MG63 (cell line): ENCODE results near the gene ANKS1B. TPM values are rescaled to one million over a fixed set of nuclear protein-coding genes. Genes with fewer than 3 reads are reported as not detected.
"Not testable (repeated sequence)": the region's sequence is repeated elsewhere in the genome, so short reads cannot be mapped to it uniquely, and the experiment has no call there.

Experiments
- DNase-seq: peaks from one replicate; pipeline ENCODE4 v3.0.0-alpha.2; 2020
- H3K27me3 ChIP-seq: fragments of 250-450 bp; sonication (Bioruptor Pico); 2 replicates; pipeline ENCODE4 v1.5.1; 2020; ENCODE audit warnings: mild to moderate bottlenecking, moderate library complexity
- H3K36me3 ChIP-seq: fragments of 250-450 bp; sonication (Bioruptor Pico); 2 replicates; pipeline ENCODE4 v1.5.1; 2020; ENCODE audit warnings: mild to moderate bottlenecking, moderate library complexity
- H3K4me3 ChIP-seq: fragments of 250-450 bp; sonication (Bioruptor Pico); 2 replicates; pipeline ENCODE4 v1.5.1; 2020; ENCODE audit warnings: mild to moderate bottlenecking, moderate library complexity
- H3K9me3 ChIP-seq: fragments of 250-450 bp; sonication (Bioruptor Pico); 2 replicates; pipeline ENCODE4 v1.5.1; 2020; ENCODE audit warnings: mild to moderate bottlenecking, moderate library complexity
- total RNA-seq: library from RNA; depleted of rRNA; stranded (reverse); fragments of >200 nt; shearing (Covaris generic); gene quantifications from 2 replicates; pipeline ENCODE4 v1.2.3, GENCODE V29; 2014; ENCODE audit warnings: low replicate concordance; rRNA removed

The ANKS1B gene
- total RNA-seq, result 0.10 TPM in 1 of 2 replicates, not detected in the other

DNA sequence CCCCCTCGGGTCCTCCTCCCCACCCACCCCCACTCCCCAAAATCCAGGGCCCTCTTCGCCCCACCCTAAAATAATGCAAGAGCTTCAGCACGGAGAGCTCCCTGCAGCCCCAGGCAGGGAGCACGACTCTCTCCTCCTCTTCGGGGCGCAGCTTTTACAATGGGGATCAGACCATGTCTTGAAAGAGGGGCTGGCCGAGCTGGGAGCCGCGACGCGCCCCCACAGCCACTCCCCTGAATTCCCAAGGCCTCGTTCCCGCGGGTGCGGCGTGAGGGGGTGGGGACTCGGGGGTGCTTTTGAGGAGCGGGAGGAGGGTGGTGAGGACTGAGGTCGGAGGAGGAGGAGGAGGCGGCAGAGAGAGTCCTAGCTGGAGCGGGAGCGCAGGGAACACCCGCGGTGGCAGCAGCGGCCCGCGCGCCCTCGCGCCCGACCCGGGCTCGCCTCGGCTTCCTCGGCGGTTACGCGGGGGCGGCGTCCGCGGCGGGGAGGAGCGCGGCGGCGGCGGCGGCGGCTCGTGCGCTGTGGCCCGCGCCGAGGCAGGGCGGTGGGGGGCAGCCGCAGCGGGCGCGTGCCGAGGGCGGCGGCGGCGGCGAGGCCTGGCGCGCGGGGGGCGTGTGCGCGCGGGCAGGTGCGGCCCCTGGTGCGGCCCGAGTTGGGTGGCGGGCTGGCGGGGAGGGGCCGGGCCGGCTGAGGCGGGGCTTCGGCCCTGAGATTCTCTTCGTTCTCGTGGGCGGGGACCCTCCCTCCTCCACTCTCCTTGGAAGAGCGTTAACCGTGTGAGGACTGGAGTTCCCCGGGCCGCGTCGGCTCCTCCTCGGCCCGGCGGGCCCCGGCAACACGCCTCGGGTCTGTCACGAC is at the start of gene ANKS1B:
Gene ANKS1B, minus strand, starts transcription at position 666 of the 858 bp plus-strand sequence. CDS start 699 bp downstream, outside the sequence.
- Histone ChIP-seq H3K9me3 (no peaks in the 10 kb centered on the region), H3K27me3 (peaks cover 3% of the 10 kb centered on the region; the same call in 1 of the 2 replicates), H3K36me3 (no peaks in the 10 kb centered on the region), H3K4me3 (peak within 1 kb of the TSS; percentile 66)
- DNase-seq, result peak; percentile 69

- Histone ChIP-seq H3K4me3 (no peak overlapping the region), H3K9me3 (no peaks in the 10 kb centered on the region), H3K36me3 (peaks cover 5% of the 10 kb centered on the region), H3K27me3 (no peaks in the 10 kb centered on the region)
- DNase-seq, result no peak
These were observed 47.1 kb upstream of the ANKS1B start for GRCh38 chr12:100031836-100032235.

DNA sequence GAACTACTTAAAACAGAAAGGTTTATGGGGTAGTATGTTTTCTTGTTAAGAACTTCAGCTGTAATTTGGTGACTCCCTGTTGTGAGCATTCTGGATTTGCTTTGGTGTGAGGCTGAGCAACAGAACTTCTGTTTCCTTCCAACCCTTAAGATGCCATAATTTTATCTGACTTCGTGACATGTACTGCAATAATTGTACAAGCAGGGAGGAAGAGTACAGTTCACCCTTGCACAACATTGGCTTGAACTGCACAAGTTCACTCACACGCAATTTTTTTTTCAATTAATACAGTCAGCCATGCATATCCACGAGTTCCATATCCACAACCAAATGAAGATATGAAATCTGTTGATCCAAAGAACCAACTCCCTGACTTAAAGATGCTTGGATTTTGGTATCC is 42.9 kb upstream of the ANKS1B start:
- H3K36me3 ChIP-seq, result no peaks in the 10 kb centered on the region; the same call in none of the 2 replicates
- H3K9me3 ChIP-seq, result no peaks in the 10 kb centered on the region
- H3K4me3 ChIP-seq, result no peak overlapping the region
- DNase-seq, result no peak
- no peaks in the 10 kb centered on the region for H3K27me3 ChIP-seq

DNA sequence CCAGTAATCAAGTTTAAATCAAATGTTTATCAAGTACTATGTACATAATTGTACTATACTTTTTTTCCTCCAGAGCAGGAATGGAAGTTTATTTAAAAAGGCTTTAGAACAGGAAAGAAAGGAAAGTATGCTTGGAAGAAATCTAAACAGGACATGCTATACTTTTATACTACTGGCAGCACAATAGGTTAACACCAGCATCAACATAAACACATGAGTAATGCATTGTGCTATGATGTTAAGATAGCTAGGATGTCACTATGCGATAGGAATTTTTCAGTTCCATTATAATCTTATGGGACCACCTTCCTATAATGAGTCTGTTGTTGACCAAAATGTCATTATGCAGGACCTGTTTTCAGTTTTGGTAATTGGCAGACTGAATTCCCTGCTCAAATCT is 41.5 kb upstream of the ANKS1B start:
- Histone ChIP-seq H3K4me3 (no peak overlapping the region), H3K9me3 (no peaks in the 10 kb centered on the region; the same call in 1 of the 2 replicates), H3K27me3 (no peaks in the 10 kb centered on the region), H3K36me3 (no peaks in the 10 kb centered on the region; the same call in 1 of the 2 replicates)
- no peak for DNase-seq

GRCh38 chr12:100024974-100025555 is 40.3 kb upstream of the ANKS1B start:
- Histone ChIP-seq H3K9me3 (no peaks in the 10 kb centered on the region; the same call in 1 of the 2 replicates), H3K4me3 (no peak overlapping the region), H3K27me3 (no peaks in the 10 kb centered on the region), H3K36me3 (no peaks in the 10 kb centered on the region)
- no peak for DNase-seq

- no peak for DNase-seq
- no peaks in the 10 kb centered on the region; the same call in 1 of the 2 replicates for H3K9me3 ChIP-seq
- H3K4me3 ChIP-seq, result no peak overlapping the region
- no peaks in the 10 kb centered on the region for H3K27me3 ChIP-seq
- H3K36me3 ChIP-seq, result no peaks in the 10 kb centered on the region
These were observed 35.6 kb upstream of the ANKS1B start for GRCh38 chr12:100020370-100020769.

DNA sequence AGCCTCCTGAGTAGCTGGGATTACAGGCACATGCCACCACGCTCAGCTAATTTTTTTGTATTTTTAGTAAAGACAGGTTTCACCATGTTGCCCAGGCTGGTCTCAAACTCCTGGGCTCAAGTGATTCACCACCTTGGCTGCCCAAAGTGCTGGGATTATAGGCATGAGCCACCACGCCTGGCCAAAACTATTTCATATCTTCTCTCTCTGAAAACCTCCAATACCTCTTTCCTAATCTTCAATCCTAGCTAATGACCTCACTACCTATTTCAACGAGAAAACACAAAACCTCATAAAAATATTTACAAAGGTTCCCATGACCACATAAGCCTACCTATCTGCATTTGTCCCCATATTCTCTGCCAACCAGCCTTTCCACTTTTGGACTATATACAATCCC is 32.3 kb upstream of the ANKS1B start:
- Histone ChIP-seq H3K36me3 (no peaks in the 10 kb centered on the region), H3K4me3 (no peak overlapping the region), H3K9me3 (no peaks in the 10 kb centered on the region), H3K27me3 (no peaks in the 10 kb centered on the region)
- peak; percentile 62 for DNase-seq

DNA sequence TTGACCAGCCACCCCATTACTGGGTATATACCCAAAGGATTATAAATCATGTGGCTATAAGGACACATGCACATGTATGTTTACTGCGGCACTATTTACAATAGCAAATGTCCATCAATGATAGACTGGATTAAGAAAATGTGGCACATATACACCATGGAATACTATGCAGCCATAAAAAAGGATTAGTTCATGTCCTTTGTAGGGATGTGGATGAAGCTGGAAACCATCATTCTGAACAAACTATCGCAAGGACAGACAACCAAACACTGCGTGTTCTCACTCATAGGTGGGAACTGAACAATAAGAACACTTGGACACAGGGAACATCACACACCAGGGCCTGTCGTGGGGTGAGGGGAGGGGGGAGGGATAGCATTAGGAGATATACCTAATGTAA is 31.6 kb upstream of the ANKS1B start:
- not testable (repeated sequence) for DNase-seq, H3K27me3 ChIP-seq, H3K9me3 ChIP-seq, H3K4me3 ChIP-seq, H3K36me3 ChIP-seq

DNA sequence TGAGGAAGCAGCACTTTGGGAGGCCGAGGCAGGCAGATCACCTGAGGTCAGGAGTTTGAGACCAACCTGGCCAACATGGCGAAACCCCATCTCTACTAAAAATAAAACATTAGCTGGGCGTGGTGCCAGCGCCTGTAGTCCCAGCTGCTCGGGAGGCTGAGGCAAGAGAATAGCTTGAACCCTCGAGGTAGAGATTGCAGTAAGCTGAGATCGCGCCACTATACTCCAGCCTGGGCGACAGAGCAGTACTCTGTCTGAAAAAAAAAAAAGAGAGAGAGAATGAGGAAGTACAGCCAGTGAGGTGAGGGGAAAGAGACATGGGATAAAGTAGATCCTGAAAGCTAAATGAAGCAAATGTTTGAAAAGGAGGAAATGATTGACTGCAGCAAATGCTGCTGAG is 21.1 kb upstream of the ANKS1B start:
- not testable (repeated sequence) for H3K36me3 ChIP-seq, H3K4me3 ChIP-seq, H3K9me3 ChIP-seq, H3K27me3 ChIP-seq, DNase-seq

DNA sequence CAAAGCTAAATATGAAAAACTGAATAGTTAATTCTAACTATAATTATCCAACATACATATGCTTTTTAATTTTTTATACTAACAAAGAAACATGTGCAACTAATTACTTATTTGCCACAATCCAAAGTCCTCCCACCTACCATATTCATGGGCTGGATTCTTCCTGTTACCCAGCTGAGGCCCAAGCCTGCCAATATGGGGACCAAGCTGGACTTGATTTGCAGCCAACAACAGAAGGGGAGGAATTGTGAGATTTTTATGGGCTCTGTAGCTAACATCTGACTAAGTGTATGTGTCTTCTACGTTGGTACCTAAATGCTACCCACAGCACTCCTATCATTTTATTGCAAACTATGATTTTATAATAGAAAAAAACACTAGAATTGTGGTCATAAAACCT is 13.1 kb upstream of the ANKS1B start:
- H3K27me3 ChIP-seq, result no peaks in the 10 kb centered on the region
- no peak for DNase-seq
- H3K9me3 ChIP-seq, result no peaks in the 10 kb centered on the region

DNA sequence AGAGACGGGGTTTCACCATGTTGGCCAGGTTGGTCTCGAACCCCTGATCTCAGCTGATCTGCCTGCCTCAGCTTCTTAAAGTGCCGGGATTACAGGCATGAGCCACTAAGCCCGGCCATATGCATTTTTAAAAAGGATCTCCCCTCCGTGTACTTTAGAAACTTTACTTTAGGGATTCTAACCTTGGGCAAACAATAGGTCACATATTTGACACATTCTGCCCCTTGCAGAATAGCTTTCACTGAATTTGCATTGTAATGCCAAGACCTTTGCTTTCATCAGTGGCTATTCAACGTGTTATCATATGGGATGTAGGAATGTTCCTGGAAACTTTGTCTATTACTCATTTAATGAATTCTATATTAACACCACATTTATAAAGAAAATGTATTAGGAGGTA is 11.4 kb upstream of the ANKS1B start:
- Histone ChIP-seq H3K36me3 (no peaks in the 10 kb centered on the region), H3K9me3 (no peaks in the 10 kb centered on the region), H3K27me3 (no peaks in the 10 kb centered on the region), H3K4me3 (no peak overlapping the region)
- DNase-seq, result no peak

More for the DNA sequence above, 13.1 kb upstream of the ANKS1B start:
- H3K4me3 ChIP-seq, result no peak overlapping the region
- no peaks in the 10 kb centered on the region for H3K36me3 ChIP-seq

DNA sequence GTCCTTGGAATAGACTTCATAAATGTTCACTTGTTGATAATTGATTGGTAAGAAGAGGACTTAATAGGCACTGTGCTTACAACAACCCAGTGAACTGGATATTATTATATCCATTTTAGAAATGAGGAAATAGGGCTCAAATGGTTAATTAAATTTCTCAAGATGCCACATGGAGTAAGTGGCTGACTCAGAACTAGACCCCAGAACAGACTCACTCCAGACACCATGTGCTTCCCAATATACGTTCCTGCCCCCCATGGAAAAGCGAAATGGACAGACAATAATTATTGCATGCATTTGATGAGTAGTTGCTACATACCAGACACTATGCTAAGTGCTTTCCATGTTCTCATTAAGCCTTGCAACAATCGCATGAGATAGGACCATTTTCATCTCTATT is 895 bp upstream of the ANKS1B start:
- no peaks in the 10 kb centered on the region for H3K36me3 ChIP-seq
- peaks cover 3% of the 10 kb centered on the region; the same call in 1 of the 2 replicates for H3K27me3 ChIP-seq
- peak overlapping the region; percentile 66 for H3K4me3 ChIP-seq
- H3K9me3 ChIP-seq, result no peaks in the 10 kb centered on the region
- DNase-seq, result no peak

DNA sequence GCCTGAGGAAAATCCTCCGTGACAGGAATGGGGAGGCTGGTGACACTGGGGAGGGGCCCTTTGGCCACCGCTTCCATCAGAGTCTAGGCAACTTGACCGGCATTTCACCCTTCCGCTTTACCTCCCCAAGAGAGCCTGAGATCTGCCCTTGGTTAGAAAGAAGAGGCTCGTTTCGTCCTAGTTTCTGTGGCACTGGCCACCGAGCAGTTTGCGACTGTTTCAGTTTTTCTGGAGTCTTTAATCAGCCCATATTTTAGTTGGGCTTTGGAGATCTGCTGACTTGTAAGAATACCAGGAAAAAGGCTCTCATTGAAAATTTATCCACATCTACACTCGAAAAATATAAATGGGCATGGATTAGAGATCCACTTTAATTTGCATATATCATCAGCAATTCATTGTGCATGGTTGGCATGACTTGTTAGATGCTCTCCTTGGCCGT is 414 bp upstream of the ANKS1B start:
- DNase-seq, result no peak
- Histone ChIP-seq H3K4me3 (peak overlapping the region; percentile 66), H3K9me3 (no peaks in the 10 kb centered on the region), H3K27me3 (peaks cover 3% of the 10 kb centered on the region; the same call in 1 of the 2 replicates), H3K36me3 (no peaks in the 10 kb centered on the region)

DNA sequence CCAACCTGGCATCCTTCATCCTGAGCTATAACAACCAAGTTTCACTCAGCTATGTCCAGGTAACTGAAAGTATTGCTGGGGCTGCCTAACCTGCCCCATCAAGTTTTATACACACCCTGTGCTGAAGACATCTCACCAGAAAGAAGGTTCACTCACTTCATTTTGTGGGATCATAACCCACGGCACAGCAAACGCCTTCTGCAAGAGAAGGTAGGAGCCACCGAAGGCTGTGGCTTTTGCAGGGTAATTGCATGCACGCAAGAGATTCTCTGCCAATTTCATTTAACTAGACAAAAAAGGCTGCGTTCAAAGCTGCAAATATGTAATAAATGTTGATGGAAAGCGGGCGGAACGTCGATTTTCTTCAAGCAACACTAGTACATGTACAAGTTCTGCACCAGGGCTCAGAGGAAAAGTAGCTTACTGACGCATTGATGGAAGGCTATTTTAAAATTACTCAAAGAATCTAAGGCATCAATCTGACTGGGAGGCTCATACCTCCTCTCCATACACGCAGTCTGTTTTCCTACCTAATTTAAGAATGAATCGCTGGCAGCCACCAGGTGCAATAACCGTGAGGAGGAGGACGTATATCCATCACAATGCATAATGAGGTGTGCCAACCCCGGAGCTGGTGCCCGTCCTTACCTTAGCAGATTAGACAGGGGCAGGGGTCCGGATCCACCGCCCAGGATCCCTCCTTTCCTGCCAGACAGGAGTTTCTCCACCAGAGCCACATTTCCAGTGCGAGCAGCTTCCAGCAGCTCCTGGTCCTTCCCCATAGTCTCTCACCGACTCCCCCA is 1.1 kb downstream of the ANKS1B start:
- DNase-seq, result no peak
- Histone ChIP-seq H3K27me3 (peaks cover 3% of the 10 kb centered on the region; the same call in 1 of the 2 replicates), H3K9me3 (no peaks in the 10 kb centered on the region), H3K36me3 (no peaks in the 10 kb centered on the region), H3K4me3 (no peak overlapping the region)

DNA sequence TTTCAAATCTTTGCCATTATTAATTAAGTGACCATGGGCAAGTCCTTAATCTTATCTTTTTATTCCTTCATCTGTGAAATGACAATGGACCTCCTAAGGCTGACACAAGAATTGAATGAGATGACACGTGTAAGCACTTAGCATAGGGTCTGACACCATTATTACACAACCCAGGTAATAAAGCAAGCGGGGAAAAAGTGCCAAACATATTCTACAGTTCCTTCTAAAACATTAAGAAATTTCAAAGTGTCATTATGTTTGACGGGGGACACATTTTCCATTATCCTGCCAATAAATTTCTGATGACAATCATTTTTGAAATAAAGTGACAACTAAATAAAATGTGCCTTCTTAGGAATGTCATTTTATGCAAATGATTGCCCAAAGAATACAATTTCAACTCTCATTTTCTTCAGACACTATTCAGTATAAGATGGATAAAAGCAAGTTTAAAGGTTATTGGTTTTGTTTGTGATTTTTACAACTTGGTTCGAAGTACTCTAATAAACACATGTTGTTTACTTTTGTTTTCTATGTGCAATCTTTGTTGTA is 3.0 kb downstream of the ANKS1B start:
- Histone ChIP-seq H3K27me3 (peaks cover 3% of the 10 kb centered on the region; the same call in 1 of the 2 replicates), H3K9me3 (no peaks in the 10 kb centered on the region), H3K4me3 (no peak overlapping the region), H3K36me3 (no peaks in the 10 kb centered on the region)
- DNase-seq, result no peak

DNA sequence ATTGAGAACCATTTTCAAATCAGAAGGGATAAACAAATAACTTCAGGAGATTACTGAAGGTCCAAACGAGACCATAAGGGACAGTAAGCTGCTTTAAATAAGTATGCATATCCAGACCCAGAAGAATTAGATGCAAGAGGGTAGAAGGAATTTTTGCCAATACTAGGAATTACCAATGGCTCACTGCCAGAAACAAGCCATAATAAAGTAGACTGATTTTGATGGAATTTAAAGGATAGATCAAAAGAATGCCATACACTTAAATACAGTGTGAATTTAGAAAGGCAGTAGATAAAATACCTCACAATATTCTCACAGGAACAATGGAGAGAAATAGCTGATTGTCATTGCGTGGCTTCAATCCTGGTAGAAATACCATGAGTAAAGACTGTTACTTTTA is 5.3 kb downstream of the ANKS1B start:
- DNase-seq, result no peak
- Histone ChIP-seq H3K36me3 (no peaks in the 10 kb centered on the region), H3K9me3 (no peaks in the 10 kb centered on the region), H3K4me3 (no peak overlapping the region), H3K27me3 (peaks cover 3% of the 10 kb centered on the region; the same call in 1 of the 2 replicates)
